NCI-H82 treated with DMSO at 0.1 percent for 48 hours (cell line): Measurements from ENCODE around the gene PGRMC1.
"Not testable (repeated sequence)": the region's sequence is repeated elsewhere in the genome, so short reads cannot be mapped to it uniquely, and the experiment has no call there.

Experiments used
- DNase-seq: peaks from one replicate; lab custom pipeline; 2025; ENCODE audit not compliant: unreplicated experiment; lab: John Stamatoyannopoulos, UW

Gene PGRMC1

GRCh38 chrX:119235872-119236622, at the start of gene PGRMC1:
Gene PGRMC1 (plus strand): TSS chrX:119236285. CDS start chrX:119236364, 79 bp downstream.
- peak; percentile 60 for DNase-seq

DNA sequence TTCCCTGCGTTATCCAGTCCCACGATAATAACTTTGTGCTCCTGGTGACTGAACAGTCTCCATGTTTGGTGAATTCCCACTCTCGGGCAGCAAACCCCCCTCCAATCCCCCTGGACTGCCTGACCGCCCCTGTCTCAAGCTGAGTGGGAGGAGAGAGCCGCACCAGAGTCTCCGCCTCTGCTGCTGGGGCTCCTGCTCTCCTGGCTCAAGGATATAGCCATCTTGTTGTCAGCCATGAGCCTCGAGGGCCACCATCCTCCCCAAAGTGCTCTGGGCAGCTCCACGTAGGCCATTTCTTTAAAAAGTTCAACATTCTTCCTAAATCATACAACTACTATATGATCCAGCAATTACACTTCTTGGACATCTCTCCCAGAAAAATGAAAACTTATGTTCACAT, 49.3 kb upstream of the PGRMC1 start:
- no peak for DNase-seq

GRCh38 chrX:119187298-119187697, 48.8 kb upstream of the PGRMC1 start:
- no peak for DNase-seq

DNA sequence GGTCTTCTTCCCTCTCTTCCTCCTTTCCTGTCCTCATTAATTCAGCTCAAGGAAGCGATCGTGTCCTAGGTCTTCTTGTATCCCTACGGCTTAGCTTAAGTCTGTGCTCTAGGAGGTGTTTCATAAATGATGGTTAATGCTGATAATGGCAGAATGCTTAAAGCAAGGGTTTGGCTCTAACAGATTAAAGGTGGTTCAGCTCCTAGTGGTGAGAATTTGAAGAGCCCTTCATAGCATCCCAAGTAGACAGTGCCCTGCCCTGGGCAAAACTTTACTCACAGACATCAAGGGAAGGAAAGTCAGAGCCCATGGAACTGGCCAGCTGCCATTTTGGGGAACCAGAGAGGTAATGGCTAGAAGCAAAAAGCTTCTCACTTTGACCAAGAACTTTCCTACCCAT, 47.0 kb upstream of the PGRMC1 start:
- DNase-seq, result no peak

- DNase-seq, result no peak
These were observed 46.5 kb upstream of the PGRMC1 start for GRCh38 chrX:119189595-119189994.

GRCh38 chrX:119190091-119190681, 45.9 kb upstream of the PGRMC1 start:
- no peak for DNase-seq

- DNase-seq, result no peak
These were observed 45.3 kb upstream of the PGRMC1 start for GRCh38 chrX:119190831-119191230.

DNA sequence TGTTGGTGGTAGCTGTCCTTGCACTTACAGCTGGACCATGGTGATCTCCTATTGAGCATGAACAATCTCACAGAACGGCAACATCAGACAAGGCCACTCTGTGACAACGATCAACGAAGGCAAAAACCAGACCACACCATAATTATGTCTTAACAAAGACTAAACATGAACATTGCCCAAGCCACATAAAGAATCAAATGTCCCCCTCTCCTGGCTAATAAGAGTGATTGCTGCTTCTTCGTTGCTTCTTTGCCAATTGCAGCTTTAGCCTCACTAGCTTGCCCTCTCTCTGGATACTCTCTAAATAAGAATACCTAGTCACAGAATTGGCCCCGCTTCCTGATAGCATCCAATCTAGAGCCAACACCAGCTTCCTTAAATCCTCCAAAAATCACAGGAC, 41.5 kb upstream of the PGRMC1 start:
- no peak for DNase-seq

DNA sequence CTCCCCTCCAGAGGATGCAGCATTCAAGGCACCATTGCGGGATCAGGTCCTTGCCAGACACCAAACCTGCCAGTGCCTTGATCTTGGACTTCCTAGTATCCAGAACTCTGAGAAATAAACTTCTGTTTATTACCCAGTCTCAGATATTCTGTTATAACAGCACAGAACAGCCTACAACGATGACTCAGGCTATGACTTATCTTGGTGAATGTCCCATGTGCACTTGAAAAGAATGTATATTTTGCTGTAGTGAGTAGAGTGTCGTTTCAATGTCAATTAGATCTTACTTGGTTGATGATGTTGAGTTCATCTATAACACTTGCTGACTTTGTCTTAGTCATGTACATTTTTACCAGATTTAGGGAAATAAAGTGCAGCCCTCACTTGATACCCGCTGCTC, 34.5 kb upstream of the PGRMC1 start:
- no peak for DNase-seq

DNA sequence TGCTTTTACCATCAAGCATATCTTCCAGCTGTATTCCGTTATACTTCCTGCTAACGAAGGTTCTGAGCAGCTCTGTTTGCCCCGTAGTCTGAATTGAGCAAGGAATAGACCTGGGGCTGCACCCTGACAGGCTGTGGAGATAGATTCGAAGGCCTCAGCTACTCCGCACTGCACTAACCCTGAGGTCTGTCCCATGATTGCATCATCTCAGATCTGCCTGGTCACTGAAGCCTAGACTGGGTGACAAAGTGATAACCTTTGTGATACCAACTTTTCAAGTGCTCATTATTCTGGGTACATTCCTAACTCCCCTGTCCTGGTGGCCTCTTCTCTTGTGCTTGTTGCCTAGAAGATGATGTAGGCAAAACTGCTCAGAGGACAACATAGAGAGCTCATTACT, 29.9 kb upstream of the PGRMC1 start:
- DNase-seq, result no peak

- DNase-seq, result not testable (repeated sequence)
These were observed 28.6 kb upstream of the PGRMC1 start for GRCh38 chrX:119207483-119207882.

DNA sequence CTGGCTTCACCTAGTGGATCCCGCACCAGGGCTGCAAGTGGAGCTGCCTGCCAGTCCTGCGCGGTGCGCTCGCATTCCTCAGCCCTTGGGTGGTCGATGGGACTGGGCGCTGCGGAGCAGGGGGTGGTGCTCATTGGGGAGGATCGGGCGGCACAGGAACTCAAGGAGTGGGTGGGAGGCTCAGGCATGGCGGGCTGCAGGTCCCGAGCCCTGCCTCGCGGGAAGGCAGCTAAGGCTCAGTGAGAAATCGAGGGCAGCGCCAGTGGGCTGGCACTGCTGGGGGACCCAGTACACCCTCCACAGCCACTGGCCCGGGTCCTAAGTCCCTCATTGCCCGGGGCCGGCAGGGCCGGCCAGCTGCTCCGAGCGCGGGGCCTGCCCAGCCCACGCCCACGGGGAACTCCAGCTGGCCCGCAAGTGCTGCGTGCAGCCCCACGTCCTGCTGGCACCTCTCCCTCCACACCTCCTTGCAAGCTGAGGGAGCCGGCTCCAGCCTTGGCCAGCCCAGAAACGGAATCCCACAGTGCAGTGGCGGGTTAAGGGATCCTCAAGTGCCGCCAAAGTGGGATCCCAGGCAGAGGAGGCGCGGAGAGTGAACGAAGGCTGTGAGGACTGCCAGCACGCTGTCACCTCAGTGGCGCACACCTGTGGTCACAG, 27.6 kb upstream of the PGRMC1 start:
- no peak for DNase-seq

- DNase-seq, result not testable (repeated sequence)
These were observed 25.0 kb upstream of the PGRMC1 start for GRCh38 chrX:119210931-119211648.

DNA sequence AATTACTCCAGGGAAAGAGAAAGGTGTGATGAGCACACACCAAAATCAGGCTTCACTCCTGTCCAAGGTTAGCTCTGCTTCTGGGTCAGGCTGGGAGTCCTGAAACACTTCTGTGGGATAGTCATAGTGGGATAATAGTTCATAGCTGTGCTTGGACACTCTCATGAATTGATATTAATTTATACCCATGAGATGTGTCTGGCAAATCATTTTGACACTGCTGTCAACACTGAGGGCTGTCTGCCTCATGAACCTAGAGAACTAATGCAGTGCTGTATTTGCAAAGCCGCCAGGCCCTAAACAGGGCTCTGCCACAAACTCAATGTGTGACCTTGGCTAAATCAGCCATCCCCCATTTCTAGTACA, 24.5 kb upstream of the PGRMC1 start:
- DNase-seq, result no peak

- DNase-seq, result no peak
These were observed 17.9 kb upstream of the PGRMC1 start for GRCh38 chrX:119218198-119218597.

DNA sequence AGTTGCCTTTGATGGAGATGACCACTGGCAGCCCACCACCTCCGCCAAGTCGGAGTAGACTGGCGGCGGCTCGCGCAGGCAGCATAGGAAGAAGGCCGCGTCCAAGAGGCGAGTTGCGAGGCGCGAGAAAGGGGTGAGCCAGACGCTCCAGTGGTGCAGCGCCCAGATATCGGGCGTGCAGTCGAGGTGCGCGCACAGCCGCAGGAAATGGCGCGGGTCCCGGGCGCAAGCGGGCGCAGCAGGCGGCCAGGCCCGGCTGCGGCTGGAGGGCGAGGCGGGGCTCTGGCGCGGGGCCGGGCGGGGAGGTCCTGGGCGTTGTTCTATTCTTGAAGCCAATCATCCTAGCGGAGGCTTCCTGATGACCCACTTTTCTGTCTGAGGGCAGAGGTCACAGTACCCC, 13.2 kb upstream of the PGRMC1 start:
- DNase-seq, result no peak

- DNase-seq, result no peak
These were observed 12.3 kb upstream of the PGRMC1 start for GRCh38 chrX:119223783-119224182.

DNA sequence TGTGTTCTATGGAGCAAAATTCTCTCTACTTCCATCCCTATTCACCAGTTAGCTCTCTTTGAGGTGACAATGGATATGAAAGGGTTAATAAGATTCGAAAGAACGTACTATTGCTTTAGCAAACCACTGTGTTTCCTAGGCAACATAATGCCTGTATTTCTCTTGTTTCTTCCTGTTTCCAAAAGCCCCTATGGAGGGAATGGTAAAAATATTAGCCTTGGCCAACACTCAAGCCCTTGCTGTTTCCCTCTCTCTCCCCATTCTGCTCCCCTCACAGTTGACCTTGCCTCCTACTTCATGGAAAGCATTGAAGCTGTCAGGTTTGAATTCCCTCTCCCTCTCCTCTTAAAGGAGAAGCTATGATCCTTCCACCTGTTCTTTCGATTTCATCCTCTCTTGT, 9.6 kb upstream of the PGRMC1 start:
- no peak for DNase-seq

DNA sequence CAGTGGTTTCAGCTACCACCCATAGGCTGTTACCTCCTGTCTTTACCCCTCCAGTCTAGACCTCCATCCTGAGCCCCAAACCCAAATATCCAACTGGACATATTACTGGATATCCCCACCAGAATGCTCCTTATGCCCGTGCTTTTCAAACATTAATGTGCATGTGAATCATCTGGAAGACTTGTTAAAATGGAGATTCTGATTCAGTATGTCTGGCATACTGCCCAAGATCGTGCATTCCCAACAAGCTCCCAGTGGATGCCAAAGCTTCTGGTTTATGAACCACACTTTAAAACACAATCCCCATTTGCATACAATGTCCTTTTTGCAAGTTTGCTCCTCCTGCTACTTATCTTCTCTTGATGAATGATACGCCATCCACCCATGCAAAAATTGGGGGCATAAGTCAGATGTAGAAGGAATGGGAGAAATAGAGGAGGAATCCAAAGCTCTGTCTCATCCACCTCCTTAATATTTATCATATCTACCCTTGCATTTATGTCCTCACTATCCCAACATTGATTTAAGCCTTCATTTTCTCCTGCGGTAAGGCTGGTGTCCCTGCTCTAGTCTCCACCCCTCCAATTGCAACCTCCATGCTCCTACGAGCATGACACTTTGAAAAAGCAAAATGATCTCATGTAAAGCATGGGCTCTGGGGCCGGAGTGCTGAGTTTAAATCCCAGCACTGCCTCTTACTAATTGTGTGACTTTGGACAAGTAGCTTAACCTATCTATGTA, 7.4 kb upstream of the PGRMC1 start:
- DNase-seq, result no peak

DNA sequence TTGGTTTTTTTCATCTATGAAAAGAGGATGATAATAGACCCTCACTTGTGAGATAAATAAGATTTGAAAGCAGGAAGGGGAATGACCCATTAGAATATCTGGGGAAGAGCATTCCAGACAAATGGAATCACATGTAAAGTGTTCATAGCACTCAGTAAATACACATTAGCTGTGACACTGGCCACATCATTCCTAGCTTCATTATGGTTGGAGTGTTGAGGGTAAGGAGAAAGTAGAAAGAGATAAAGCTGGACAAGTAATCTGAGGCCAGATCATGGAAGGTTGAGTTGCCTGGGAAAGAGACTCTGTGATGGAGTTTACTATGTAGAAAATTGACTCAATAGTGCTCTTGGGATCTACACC, 6.9 kb upstream of the PGRMC1 start:
- no peak for DNase-seq

- DNase-seq, result no peak
These were observed 5.2 kb upstream of the PGRMC1 start for GRCh38 chrX:119230850-119231249.
